SH-SY5Y (cell line): Measurements from ENCODE around the gene TMEM39A.

Experiments
- GATA2 ChIP-seq: IDR thresholded peaks from 2 replicates; pipeline ENCODE4 v1.6.1; 2011; ENCODE audit warnings: mild to moderate bottlenecking, low read depth, low read length
- GATA3 ChIP-seq: IDR thresholded peaks from 2 replicates; pipeline ENCODE4 v1.6.1; 2011; ENCODE audit warnings: low read depth, mild to moderate bottlenecking, low read length, moderate library complexity

The TMEM39A gene

DNA sequence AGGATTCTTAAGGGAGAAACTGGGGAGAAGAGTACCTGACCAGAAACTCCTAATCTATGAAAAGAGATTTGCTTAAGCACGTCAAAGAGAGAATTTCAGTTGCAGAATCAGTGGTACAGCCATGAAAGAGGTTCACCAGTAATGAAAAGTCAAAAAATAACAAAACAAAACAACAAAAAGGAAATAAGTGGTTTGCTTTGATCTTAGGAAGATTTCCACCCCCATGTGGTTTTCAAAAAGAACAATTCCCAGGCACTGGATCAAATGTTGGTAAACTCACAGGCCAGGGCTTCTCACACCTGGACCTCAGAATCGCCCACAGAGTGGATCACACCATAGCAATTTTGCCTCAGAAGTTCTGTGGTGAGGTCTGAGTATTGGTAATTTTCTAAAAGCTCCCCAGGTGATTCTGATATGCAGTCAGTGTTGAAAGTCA is 67.5 kb downstream of the TMEM39A start:
- no peak for TF ChIP-seq GATA2
- no peak for TF ChIP-seq GATA3

DNA sequence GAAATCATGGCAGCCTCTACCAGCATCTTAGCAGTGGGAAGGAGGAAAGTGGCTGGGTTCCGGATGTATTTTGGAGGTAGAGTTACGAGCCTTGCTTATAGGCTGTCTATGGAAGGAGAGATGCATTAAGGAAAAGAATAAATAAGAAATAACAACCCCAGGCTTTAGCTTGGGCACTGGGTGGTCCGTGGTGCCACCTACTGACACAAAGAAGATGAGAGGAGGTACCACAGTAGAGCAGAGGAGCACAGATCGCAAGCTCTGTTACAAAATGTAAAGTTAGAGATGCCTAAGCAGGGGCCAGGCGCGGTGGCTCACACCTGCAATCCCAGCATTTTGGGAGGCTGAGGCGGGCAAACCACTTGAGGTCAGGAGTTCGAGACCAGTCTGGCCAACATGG is 74.8 kb downstream of the TMEM39A start:
- TF ChIP-seq GATA3 = no peak
- no peak for TF ChIP-seq GATA2

DNA sequence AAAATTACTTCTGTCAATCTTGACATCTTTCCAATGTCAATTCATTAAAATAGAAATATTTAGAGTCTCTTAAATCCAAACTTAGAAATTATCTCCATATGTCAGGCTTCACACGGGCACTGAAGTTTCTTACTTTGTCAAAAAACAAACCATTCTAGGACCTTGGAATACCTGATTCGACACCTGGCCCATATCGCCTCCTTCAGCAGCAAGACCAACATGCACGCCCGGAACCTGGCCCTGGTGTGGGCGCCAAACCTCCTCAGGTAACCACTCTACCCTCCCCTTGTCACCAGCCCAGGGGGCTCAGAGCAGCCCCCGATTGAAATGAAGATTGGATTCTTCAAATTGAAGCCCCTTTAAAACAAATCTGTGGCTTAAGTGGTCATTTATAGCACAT is 81.3 kb downstream of the TMEM39A start:
- TF ChIP-seq GATA3 (no peak), GATA2 (no peak)

DNA sequence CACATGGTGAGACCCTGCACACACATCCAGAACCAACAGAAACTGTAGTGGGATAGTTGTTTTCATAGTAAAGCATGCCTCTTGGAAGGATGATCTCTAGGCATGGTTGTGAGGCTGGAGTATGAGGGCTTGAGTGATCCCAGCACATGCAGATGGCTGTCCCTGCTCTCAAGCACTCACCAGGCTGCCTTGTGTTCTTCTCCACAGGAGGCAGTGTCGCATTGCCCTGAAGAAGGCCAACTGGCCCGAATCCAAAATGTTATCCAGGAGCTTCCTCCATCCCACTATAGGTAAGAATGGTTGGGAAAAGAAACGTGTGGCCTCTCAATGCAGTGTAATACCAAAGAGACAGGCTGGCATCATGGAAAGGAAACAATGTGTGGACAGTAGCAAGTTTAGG is 82.7 kb downstream of the TMEM39A start:
- TF ChIP-seq GATA2 = no peak
- no peak for TF ChIP-seq GATA3
